ENCODE data around the gene SOHLH2. TPM values are rescaled to one million over a fixed set of nuclear protein-coding genes. Genes with fewer than 3 reads are reported as not detected.

SOHLH2 gene, protein sequence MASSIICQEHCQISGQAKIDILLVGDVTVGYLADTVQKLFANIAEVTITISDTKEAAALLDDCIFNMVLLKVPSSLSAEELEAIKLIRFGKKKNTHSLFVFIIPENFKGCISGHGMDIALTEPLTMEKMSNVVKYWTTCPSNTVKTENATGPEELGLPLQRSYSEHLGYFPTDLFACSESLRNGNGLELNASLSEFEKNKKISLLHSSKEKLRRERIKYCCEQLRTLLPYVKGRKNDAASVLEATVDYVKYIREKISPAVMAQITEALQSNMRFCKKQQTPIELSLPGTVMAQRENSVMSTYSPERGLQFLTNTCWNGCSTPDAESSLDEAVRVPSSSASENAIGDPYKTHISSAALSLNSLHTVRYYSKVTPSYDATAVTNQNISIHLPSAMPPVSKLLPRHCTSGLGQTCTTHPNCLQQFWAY
- total RNA-seq (ENCODE audit: insufficient read depth, low replicate concordance) = 0.72 TPM

DNA sequence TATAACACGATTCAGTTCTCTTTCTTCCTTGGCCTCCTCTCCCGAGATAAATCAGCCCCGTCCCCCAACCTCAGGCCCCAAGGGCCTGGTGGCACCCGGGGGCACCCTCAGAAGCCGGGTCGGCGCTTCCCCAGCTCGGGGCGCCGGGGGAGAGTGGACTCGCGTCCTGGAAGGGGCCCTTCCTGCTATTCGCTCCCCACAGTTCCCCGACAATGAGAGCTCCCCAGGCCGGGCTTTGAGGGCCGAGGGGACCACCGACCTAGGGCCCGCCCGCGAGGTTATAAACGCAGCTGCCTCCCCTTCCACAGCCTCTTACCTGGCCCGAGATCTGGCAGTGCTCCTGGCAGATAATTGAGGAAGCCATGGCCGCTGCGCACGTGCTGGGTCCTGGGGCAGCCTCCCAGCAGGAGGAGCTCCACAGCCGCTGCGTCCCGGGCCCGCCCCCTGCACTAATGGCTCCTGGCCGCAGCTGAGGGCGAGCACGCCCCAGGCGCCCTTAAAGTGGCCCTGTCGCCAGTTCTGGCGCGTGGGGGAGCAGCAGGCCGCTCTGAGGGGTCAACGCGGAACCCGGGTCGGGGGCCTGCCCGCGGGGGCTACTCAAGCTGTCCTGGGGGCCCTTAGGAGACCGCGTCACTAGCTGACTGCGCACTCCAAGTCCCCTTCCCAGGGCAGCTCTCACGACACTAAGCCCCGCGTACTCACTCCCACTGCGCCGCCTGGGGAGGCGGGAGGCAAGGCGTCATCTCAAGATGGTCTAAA is at the start of gene SOHLH2:
TSS of gene SOHLH2 (minus strand) at position 394 of the 759 bp plus-strand sequence. CDS start at position 364, 30 bp downstream.
- no peak for DNase-seq (ENCODE audit: low spot score)

DNA sequence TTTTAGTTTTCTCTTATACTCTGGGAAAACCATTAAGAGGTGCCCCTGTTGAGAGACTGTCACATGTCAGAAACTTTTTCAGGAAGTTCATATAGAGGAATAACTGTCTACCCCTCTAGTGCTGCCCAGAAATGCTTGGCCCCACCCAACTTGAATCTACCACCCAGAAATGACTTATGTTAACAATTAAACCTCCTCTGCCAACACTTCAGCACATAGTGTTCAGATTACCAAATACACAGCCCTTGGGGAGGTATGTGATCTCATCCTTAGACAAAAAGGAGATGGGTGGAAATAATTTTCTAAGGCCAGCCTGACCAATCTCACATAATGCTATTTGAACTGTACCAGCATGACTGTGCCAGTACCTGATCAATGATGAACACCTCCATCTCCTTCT is 47.6 kb upstream of the SOHLH2 start:
- DNase-seq (ENCODE audit: low spot score) = no peak

DNA sequence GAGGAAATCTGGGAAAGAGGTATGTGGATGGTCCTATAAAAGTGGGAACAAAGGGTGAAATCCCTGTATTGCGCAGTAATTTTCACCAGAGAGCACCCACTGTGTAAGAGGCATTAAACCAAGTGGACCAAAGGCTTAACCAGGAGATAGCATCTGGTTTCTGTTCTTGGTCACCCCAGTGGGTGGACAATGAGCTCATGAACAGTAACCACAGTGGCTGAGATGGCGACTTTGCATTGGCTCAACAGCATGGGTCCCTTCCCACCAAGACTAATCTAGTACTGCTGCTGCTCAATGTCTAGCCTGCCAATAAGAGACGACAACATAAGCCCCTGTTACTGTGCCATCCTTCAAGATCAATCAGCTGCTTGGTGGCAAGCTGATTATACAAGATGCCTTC is 46.7 kb upstream of the SOHLH2 start:
- DNase-seq (ENCODE audit: low spot score) = no peak

DNA sequence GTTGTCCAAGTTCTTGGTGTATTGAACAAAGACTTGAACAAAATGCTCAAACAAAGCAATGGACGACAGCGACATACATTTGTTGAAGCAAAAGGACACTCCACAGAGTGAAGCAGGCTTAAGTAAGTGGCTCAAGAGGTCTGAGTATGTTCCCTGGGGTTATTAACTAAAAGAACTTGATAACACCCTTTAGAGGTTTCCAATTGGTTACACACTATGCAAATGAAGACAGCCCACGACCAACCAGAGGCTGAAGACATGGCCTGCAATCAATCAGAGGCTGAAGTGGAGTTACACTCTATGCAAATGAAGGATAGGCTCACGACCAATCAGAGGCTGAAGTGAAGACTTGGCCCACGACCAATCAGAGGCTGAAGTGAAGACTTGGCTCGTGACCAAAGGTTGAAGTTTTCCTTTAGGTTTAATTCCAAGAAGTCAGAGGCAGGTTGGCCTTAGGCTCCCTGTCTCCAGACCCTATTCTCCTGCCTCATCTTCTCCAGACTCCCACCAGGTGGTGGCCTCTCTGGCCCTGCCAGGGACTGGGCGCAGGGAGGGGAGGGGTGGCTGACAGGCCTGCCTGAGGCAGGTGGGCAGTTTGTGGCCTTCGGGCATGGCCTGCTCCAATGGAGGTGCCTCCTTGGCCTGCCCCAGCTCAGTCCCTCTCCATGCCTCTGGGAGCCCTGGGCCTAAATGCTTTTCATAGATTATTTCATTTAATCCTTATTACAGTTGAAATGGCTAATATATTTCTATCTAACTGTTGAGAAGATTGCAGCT is 45.2 kb upstream of the SOHLH2 start:
- no peak for DNase-seq (ENCODE audit: low spot score)

DNA sequence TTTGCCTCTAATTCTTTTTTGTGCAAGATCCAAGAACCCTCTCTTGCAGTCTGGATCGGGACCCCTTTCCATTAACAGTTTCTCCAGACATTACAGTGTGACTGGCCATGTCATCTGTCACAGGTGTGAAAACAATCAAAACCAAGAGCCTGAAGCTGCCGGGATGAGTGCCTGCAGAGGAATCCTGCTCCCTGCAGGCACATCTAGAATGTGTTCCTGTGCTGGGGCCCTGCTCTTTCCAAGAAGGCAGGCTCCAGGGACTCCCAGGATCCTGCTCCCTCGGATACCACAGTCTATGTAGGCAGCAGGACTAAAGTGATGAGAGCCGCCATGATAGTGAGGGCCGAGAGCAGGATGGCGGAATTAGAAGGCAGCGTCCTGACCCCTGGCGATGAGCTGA is 44.5 kb upstream of the SOHLH2 start:
- DNase-seq (ENCODE audit: low spot score) = no peak

DNA sequence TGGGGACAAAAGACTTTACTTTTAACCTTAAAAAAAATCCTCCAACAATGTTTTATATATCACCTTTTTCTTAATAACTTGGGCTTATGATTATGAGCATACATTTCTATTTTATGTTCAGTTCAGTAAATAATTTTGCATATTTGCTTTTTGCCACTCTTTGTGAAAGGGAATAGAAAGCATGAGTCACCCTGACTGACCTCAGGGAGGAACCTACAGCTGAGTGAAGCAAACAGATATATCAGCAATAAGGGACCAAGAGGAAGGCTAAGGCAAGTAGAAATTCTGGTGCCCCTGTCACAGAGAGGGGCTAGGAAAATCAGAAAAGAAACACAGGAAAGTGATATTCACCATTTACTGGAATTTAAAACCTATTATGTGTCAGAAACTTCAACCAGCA is 37.2 kb upstream of the SOHLH2 start:
- DNase-seq (ENCODE audit: low spot score) = no peak

DNA sequence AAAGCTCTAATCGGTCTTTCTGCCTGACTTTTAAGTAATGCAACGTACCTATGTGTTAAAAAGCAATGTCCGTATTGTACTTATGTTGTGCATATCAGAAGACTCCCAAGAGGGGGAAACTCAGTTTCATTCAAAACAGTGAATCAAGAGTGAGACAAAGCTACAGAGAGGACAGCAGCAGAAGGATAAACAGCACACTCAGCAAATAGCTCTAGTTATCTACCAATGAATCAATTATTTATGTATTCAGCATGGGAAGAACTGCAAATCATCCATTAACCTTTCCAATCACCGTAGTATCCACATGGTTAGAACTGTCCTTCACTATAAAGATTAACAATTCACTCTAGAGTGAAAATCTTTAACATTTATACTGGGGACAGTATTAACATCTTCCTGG is 36.7 kb upstream of the SOHLH2 start:
- no peak for DNase-seq (ENCODE audit: low spot score)

DNA sequence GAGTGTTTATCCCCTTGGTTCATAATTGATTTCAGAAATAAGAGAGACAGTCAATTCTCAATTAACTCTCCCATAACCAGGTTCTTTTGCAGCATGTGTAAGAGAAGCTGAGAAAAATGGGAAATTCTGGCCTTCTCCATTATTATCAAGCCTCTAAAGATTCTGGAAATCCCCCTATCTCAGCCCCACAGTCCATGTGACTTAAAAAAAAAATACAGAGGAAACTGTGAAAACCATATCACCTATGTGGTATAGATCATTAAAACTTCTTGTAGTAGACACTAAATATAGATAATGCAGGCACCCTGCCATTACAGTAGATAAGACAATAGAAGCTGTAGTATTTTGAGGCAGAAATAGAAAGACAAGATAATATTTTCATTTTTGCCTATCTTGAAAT is 34.3 kb upstream of the SOHLH2 start:
- no peak for DNase-seq (ENCODE audit: low spot score)

DNA sequence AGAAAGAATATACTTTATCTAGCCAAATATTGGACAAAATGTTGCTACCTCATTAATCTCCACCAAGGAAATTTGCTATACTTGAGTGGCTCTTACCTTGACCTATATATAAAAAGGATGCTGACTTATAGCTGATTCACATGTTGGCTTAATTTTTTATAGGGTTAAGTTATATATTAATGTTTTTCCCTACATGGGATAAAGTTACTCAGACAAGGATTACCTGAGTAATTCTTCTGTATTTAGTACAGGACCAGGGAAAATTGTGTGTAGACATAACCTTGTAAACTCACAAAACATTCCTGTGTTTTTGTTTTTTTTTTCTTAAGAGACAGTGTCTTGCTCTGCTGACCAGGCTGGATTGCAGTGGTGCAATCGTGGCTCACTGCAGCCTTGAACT is 30.6 kb upstream of the SOHLH2 start:
- DNase-seq (ENCODE audit: low spot score) = no peak

DNA sequence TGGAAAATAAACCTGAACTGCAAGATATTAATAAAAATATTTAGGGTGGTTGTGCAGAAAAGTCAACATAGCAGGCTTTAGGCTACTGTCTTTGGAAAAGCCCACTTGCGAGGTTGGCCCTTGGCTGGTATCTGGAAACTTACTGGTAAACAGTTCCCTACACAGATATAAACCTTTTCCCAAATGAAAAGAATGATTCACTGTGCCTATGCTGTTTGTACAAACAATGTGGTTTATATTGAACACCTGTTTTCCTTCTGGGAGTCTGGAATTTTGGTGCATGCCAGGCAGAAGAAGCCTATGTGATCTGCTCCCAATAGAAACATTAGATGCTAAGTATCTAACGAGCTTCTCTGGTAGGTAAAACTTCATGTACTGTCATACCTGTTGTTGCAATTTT is 29.7 kb upstream of the SOHLH2 start:
- DNase-seq (ENCODE audit: low spot score) = no peak

DNA sequence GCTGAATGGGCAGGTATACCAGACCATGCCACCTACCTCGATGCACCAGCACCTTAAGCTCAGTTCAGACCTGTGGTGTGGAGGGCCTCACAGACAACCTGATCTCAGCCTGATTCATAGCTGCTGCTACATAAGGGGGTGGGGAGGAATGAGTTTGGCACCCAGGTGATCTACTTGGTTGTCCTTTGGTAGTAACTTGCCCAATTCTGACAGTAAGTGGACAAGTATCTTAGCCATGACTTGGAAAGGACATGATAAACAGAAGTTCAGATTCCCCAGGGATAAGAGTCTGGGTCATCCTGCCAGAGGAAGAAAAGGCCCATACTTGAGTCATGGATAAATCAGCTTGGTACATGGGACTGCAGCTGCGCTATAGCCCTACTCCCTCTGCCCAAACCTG is 28.4 kb upstream of the SOHLH2 start:
- no peak for DNase-seq (ENCODE audit: low spot score)

DNA sequence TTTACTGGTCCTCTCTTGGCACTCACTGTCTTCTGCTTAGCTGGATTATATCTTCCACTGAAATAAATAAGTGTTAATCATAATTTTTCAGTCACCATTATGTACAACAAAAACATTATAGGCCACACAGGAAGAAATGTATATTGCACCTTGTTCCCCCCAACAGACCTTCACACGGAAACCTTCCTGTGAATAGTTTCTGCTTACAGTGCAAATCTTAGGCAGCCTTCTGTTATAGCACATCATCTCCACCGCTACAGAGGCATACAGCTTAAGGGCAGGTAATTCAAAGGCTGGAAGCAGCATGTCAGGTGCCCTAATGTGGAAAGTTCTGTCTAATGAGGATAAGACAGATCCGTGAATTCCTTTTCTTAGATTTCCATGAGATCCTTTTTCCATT is 16.9 kb upstream of the SOHLH2 start:
- no peak for DNase-seq (ENCODE audit: low spot score)

DNA sequence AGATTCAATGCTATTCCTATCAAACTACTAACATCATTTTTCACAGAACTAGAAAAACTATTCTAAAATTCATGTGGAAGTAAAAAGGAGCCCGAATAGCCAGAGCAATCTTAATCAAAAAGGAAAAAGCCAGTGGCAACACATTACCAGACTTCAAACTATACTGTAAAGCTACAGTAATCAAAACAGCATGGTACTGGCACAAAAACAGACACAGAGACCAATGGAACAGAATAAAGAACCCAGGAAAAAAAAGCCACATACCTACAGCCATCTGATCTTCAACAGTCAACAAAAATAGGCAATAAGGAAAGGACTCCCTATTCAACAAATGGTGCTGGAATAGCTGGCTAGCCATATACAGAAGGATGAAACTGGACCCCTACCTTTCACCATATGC is 10.4 kb upstream of the SOHLH2 start:
- DNase-seq (ENCODE audit: low spot score) = no peak

DNA sequence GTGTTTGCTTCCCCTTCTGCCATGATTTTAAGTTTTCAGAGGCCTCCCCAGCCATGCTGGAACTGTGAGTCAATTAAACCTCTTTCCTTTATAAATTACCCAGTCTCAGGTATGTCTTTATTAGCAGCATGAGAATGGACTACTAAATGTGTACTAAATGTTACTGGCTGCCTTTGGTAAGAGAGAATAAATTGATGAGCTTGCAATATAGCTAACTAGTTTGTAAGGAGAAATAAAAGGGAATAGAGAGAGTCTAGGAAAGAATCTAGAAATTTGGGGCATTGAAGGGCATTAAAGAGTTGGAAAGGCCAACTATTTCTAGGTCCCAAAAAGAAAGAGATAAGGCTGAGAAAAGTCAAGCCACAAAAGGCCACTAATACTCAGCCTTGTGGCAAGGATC is 5.5 kb upstream of the SOHLH2 start:
- DNase-seq (ENCODE audit: low spot score) = no peak

DNA sequence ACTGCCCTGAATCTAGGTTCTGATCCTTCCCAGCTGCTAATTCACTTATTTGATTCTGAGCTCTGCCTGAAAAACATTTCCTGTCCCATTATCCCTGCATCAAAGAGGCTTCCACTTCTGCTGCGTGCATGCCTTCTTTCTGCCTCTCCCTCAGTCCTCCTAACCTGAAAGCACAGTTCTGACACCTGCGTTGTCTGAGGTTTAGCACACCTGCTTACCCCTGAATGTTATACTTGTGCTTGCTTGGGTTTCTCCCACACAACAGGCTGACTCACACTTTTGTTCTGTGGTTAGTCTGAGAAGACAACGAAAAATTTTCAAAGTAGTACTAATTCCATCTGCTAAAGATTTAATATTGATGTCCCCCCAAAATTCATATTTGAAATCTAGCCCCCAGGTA is 3.1 kb upstream of the SOHLH2 start:
- no peak for DNase-seq (ENCODE audit: low spot score)

DNA sequence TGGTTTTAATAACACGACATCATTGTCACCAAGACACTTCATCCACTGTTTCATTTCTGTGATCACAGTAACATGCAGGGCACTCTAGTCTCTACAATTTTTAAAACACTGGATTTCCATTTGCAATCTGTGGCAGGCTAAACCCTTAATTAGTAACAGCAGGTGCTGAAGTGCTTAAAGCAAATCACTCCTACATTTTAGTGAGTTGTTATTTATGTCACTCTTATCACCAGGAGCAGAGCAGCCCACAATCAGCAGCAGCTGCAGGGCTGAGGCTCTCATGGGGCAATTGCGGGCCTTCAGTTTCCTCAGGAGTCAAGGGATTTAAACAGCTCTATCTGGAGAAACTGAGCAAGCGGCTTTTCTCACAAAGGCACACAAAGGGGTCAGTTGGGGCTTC is 1.6 kb downstream of the SOHLH2 start:
- DNase-seq (ENCODE audit: low spot score) = no peak

DNA sequence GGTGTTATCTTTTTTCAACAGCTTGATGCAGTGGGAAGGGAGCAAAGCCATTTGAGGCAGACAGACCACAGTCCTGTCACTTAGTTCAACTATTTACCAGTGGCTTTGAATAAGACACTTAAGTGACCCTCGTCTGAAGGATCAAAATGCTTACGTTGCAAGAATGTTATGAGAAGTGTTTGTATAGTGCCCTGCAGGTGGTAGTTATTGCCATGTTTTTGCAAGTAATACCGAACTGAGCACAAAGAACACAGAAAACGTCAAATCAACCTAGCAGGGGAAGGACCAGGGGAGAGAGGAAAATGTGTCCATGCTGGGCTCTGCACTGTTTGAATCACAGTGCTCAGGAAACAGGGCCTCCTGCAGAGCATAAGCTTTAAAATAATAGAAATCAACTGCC is 2.8 kb downstream of the SOHLH2 start:
- no peak for DNase-seq (ENCODE audit: low spot score)

DNA sequence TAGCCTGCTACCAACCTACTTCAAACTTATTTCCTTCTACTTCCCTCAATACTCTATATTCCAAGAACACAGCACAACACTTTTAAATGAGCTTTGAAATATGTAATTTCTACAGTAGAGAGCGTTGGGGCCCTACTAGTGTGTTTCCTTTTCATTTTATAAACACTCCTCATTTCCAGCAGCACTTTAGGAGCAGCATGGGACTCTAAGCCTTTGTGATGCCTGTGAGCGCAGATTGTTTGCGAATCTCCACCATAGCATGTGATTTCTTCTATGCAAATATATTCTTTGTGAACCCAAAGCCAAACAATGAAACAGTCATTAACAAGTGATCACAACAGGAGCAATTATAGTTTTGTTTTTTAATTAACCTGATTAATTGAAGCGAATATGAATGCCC is 3.6 kb downstream of the SOHLH2 start:
- DNase-seq (ENCODE audit: low spot score) = no peak

DNA sequence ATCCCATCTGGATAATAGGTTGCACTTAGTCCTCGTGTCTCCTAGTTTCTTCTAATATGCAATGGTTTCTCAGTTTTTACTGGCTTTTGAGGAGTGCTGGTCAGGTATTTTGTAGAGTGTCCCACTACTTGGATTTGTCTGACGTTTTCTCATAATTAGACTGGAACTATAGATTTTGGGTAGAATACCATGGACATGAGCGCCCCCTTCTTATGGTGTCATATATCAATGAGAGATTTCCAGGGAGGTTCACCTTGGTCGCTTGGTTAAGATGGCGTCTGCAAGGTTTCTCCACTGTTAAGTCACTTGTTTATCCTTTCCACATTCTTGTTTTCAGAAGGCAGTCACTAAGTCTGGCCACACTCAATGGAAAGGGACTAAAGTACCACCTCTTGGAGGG is 6.7 kb downstream of the SOHLH2 start:
- no peak for DNase-seq (ENCODE audit: low spot score)

DNA sequence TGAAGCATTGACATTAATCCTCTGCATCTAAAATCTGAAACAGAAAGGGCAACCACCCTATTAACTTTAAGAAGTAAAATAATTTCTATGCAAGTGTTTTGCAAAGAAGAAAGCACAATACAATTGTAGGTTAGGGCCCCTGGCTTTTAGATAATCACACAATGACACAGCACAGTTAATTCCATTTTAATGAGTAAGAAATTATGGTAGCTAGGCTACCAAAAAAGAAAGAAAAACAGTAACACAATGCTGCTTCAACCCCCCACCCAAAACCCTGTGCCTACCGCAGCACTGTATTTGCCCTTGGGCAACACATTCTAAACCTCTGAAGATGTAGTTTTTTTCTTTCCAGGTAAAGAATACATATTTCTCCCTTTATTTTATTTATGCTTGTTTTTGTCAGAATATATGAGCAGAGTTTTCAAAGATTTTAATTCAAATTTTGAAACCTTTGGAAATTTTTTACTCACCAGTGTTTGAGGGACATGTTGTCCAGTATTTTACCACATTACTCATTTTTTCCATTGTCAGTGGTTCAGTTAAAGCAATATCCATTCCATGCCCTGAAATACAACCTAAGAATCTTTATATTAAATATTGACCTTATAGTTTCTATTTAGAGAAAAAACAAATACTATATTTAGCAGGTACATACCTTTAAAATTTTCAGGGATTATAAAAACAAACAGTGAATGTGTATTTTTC is 21.1 kb downstream of the SOHLH2 start:
- no peak for DNase-seq (ENCODE audit: low spot score)

DNA sequence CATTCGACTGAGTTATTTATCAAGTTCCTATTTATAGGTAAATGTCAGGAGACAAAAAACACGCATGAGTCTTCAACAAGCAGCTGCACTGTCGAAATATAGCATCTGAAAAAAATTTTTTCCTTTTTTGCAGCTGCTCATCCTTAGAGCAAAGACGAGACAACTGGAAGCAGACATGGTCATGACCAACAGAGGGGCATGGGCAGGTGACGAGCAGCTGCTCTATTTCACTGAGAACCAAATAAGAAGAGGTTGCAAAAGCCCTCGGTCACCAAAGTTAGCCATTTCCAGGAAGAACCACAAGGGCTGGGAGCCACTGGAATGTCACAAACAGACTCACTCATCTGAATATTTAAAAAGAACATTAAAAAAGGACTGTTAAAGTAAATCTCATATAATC is 22.2 kb downstream of the SOHLH2 start:
- no peak for DNase-seq (ENCODE audit: low spot score)

DNA sequence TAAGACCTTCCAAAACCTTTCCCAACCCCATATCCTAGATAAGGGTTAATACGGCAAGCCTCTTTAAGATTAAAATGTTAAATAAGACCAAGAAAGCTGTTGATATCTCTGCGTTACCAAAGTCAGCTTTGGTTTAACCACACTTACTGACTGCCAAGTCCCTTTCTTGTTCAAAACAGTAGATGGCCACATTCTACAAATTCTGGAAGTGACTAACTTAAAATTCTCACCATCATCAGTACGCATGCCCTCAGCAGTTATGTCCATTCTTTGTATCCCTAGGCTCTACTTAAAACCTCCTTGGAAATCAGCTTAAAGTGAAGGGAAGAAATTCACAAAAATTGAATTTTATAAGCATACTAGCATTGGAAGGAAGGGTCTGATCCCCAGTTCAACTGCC is 23.6 kb downstream of the SOHLH2 start:
- peak; percentile 36 for DNase-seq (ENCODE audit: low spot score)

Measured in umbilical cord (tissue), 2 donors.